GM18909 (cell line): ENCODE results near the gene OR1A2.
"Not testable (repeated sequence)": the region's sequence is repeated elsewhere in the genome, so short reads cannot be mapped to it uniquely, and the experiment has no call there.

Experiments used
- ATAC-seq: cut with Tn5 transposase; IDR thresholded peaks from one replicate; pipeline ENCODE4 v1.9.1; 2021; ENCODE audit warnings: mild to moderate bottlenecking; ENCODE audit not compliant: unreplicated experiment, poor library complexity

OR1A2 gene

GRCh38 chr17:3197219-3197618 is at the start of gene OR1A2:
OR1A2 (plus strand) TSS chr17:3197519; CDS start chr17:3197519, 0 bp downstream.
- ATAC-seq = no peak

- no peak for ATAC-seq
Measured at GRCh38 chr17:3157218-3157617, 40.1 kb upstream of the OR1A2 start.

- no peak for ATAC-seq
Measured at GRCh38 chr17:3167574-3167973, 29.7 kb upstream of the OR1A2 start.

- ATAC-seq = no peak
Measured at GRCh38 chr17:3189961-3190360, 7.4 kb upstream of the OR1A2 start.

- ATAC-seq = no peak
Measured at GRCh38 chr17:3207367-3207766, 10.0 kb downstream of the OR1A2 start, which contains the start of gene OR1A1. OR1A1 (plus strand) TSS chr17:3207667; CDS start chr17:3215621, 7,954 bp downstream.

- ATAC-seq = no peak
Measured at GRCh38 chr17:3208484-3208883, 11.2 kb downstream of the OR1A2 start.

GRCh38 chr17:3213001-3213400 is 15.7 kb downstream of the OR1A2 start:
- no peak for ATAC-seq

- no peak for ATAC-seq
Measured at GRCh38 chr17:3213587-3213986, 16.3 kb downstream of the OR1A2 start.

- not testable (repeated sequence) for ATAC-seq
Measured at GRCh38 chr17:3219978-3220377, 22.7 kb downstream of the OR1A2 start.

GRCh38 chr17:3221850-3222249 is 24.5 kb downstream of the OR1A2 start:
- ATAC-seq = no peak

- no peak for ATAC-seq
Measured at GRCh38 chr17:3222505-3222904, 25.2 kb downstream of the OR1A2 start.

- not testable (repeated sequence) for ATAC-seq
Measured at GRCh38 chr17:3224721-3225352, 27.5 kb downstream of the OR1A2 start.

- not testable (repeated sequence) for ATAC-seq
Measured at GRCh38 chr17:3232300-3232699, 35.0 kb downstream of the OR1A2 start.

GRCh38 chr17:3238685-3239084 is 41.4 kb downstream of the OR1A2 start:
- not testable (repeated sequence) for ATAC-seq

GRCh38 chr17:3241044-3241443 is 43.7 kb downstream of the OR1A2 start:
- ATAC-seq = not testable (repeated sequence)

- not testable (repeated sequence) for ATAC-seq
Measured at GRCh38 chr17:3244841-3245240, 47.5 kb downstream of the OR1A2 start.
